HepG2 (cell line): ENCODE results near the gene BDKRB1. TPM values are rescaled to one million over a fixed set of nuclear protein-coding genes. Genes with fewer than 3 reads are reported as not detected.

Source experiments
- CENPT ChIP-seq: sonication (generic); formaldehyde crosslinking; IDR thresholded peaks from 2 replicates; pipeline ENCODE4 v1.8.0; 2022; ENCODE audit warnings: low read depth, mild to moderate bottlenecking, moderate library complexity, missing genetic modification reagents
- FOXC1 ChIP-seq: sonication (generic); formaldehyde crosslinking; IDR thresholded peaks from 2 replicates; pipeline ENCODE4 v1.8.0; 2022; ENCODE audit warnings: mild to moderate bottlenecking, missing genetic modification reagents, borderline replicate concordance
- polyA plus RNA-seq, 8 experiments: library from polyadenylated mRNA; depleted of rRNA in 3 of 8; stranded (reverse) in 7 of 8; unstranded in 1 of 8; fragments of >200 nt; fragmentation: Illumina TruSeq in 4 of 8; extraction: Trizol in 4 of 8; gene quantifications; 2 replicates each; pipeline versions ENCODE4 v1.2.1 to v1.2.3, GENCODE V29; 2011 to 2016; ENCODE audit warnings: low read depth in 4 of 8, missing spikeins in 1 of 8, mixed read lengths in 1 of 8; ENCODE audit not compliant: insufficient read depth in 1 of 8
- small RNA-seq, 3 experiments: library from RNA; depleted of rRNA; stranded (forward); fragments of <200 nt; gene quantifications; one replicate each; pipeline ENCODE3, GENCODE V24; 2012; ENCODE audit warnings: low read depth in 2 of 3, low replicate concordance in 1 of 3; ENCODE audit not compliant: insufficient read length in 3 of 3, insufficient read depth in 2 of 3
- total RNA-seq, 5 experiments: library from RNA; depleted of rRNA; stranded (reverse); fragments of >200 nt; fragmentation: Illumina TruSeq; extraction: Trizol; gene quantifications; 2 replicates each; pipeline ENCODE4 v1.2.3, GENCODE V29; 2016; ENCODE audit warnings: low read depth in 1 of 5

Gene BDKRB1
- total and polyA plus RNA-seq, 2 of the 13 experiments (the other 11 are each of a cell fraction or from before 2014, with no cell fraction given), result 0.05 TPM; not detected in 1

- TF ChIP-seq FOXC1 (CRISPR knock-in tag) (no peak), CENPT (no peak)
- TF ChIP-seq, all 625 proteins: peak for 0
These were observed 54.9 kb downstream of the BDKRB1 start (continued) for GRCh38 chr14:96310906-96311305.

Small RNA genes within 50 kb of the gene (small RNA-seq; reads per million reads assigned to genes)
- gene CKS1BP1, result 0 reads per million in 3 experiments

Other genes with a start within 250 kb of the BDKRB1 start
- gene C14orf132, start 216.8 kb upstream of the BDKRB1 start, total RNA-seq (2016; rRNA removed; fragmentation: Illumina TruSeq; extraction: Trizol), result 0.15 and 0.18 TPM in 2 replicates
- gene C14orf132, start 216.8 kb upstream of the BDKRB1 start, polyA plus RNA-seq (2011; rRNA removed), result 0.13 TPM in 2 replicates
- not detected in 2 replicates for gene BDKRB2, start 51.4 kb upstream of the BDKRB1 start, total RNA-seq (2016; rRNA removed; fragmentation: Illumina TruSeq; extraction: Trizol)
- 0.03 TPM in 2 replicates for gene BDKRB2, start 51.4 kb upstream of the BDKRB1 start, polyA plus RNA-seq (2011; rRNA removed)
- 7.5 and 11.3 TPM in 2 replicates for gene ATG2B, start 107.1 kb downstream of the BDKRB1 start, total RNA-seq (2016; rRNA removed; fragmentation: Illumina TruSeq; extraction: Trizol)
- gene ATG2B, start 107.1 kb downstream of the BDKRB1 start, polyA plus RNA-seq (2011; rRNA removed), result 7.2 and 7.4 TPM in 2 replicates
- 27.3 and 52.3 TPM in 2 replicates for gene GSKIP, start 107.3 kb downstream of the BDKRB1 start, total RNA-seq (2016; rRNA removed; fragmentation: Illumina TruSeq; extraction: Trizol)
- gene GSKIP, start 107.3 kb downstream of the BDKRB1 start, polyA plus RNA-seq (2011; rRNA removed), result 9.6 and 12.5 TPM in 2 replicates
- gene AK7, start 135.9 kb downstream of the BDKRB1 start, total RNA-seq (2016; rRNA removed; fragmentation: Illumina TruSeq; extraction: Trizol), result 0.48 and 0.93 TPM in 2 replicates
- 0.45 and 0.46 TPM in 2 replicates for gene AK7, start 135.9 kb downstream of the BDKRB1 start, polyA plus RNA-seq (2011; rRNA removed)
- gene PAPOLA, start 246.2 kb downstream of the BDKRB1 start, total RNA-seq (2016; rRNA removed; fragmentation: Illumina TruSeq; extraction: Trizol), result 103 and 179 TPM in 2 replicates
- 127 and 151 TPM in 2 replicates for gene PAPOLA, start 246.2 kb downstream of the BDKRB1 start, polyA plus RNA-seq (2011; rRNA removed)